A673 (cell line): ENCODE results near the gene ATP4A.
A peak's percentile ranks its signal among the peaks of the same experiment; 100 is the strongest.

Experiments
- CTCF ChIP-seq: fragments of 300-800, 200-600 bp; sonication (generic); conservative IDR thresholded peaks from 2 replicates; pipeline ENCODE4 v1.5.1; 2017; ENCODE audit warnings: low read depth, mild to moderate bottlenecking, antibody characterized with exemption, low read length, moderate library complexity, mixed read lengths
- EZH2 ChIP-seq: fragments of 200-600 bp; sonication (generic); IDR thresholded peaks from 2 replicates; pipeline ENCODE4 v1.6.1; 2017; ENCODE audit warnings: borderline replicate concordance, low read depth, mild to moderate bottlenecking, mixed read lengths, antibody characterized with exemption, low read length; ENCODE audit not compliant: poor library complexity, severe bottlenecking

GRCh38 chr19:35528218-35529038 is 35.0 kb downstream of the ATP4A start, which contains the start of gene SBSN:
- TF ChIP-seq CTCF (no peak), EZH2 (peak; percentile 46)
